ENCODE measurements around the gene ATP13A2. TPM values are rescaled to one million over a fixed set of nuclear protein-coding genes. Genes with fewer than 3 reads are reported as not detected.

ATP13A2 gene
- 68.8 and 74.0 TPM in 2 replicates for total RNA-seq

GRCh38 chr1:17011439-17012307 lies at the start of gene ATP13A2:
Gene ATP13A2 (minus strand): TSS chr1:17011928. CDS start chr1:17011738, 190 bp downstream.

DNA sequence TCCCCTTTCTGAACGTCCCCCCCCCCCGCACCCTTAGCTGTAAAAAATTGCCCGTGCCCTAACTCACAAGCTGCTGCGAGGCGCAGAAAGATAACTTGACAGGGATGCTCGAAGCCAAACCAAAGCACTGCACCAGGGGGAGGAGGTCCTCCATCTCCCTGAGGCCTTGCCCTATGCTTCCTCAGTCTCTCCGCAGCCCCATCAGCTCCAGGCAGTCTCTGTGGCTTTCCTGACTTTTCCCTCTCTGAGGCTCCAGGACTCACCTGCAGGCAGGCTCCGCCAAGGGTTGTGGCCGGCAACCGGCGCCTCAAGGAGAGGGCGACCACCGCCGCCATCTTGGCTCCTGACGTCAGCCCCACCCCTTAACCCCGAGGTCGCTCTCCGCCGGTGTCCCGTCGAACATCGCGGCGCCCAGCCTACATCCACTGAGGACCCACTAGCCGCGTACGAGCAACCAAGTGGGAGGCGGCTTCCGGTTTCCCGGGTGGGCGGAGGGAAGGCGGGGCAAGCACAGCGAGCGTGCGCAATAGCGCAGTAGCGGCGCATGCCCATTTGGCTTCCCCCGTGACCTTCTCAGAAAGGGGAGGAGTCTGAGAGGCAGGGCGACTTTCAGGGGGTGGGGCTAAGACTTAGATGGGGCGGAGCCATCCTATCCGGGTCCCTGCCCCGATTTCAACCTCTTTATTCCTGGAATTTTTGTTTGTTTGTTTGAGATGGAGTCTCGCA lies 42.1 kb upstream of the ATP13A2 start, which contains the start of gene SDHB:
Gene SDHB (minus strand): TSS at position 348 of the 726 bp plus-strand sequence. CDS start 13 bp downstream, at position 335.

GRCh38 chr1:16980473-16981268 lies 31.1 kb downstream of the ATP13A2 start, which contains the start of gene MFAP2:
Gene MFAP2 (minus strand): TSS chr1:16980620. CDS start chr1:16978273, 2,347 bp downstream.

Other genes with a start within 250 kb of the ATP13A2 start
- under 0.01 TPM in 2 replicates for gene RNU1-2, start 115.9 kb downstream of the ATP13A2 start, total RNA-seq
- 6.0 and 22.0 TPM in 2 replicates for gene CROCC, start 90.0 kb downstream of the ATP13A2 start, total RNA-seq
- gene MFAP2, start 31.3 kb downstream of the ATP13A2 start, total RNA-seq, result 6.4 and 22.4 TPM in 2 replicates
- 186 and 229 TPM in 2 replicates for gene SDHB, start 42.1 kb upstream of the ATP13A2 start, total RNA-seq
- 0.85 and 25.5 TPM in 2 replicates for gene PADI2, start 107.5 kb upstream of the ATP13A2 start, total RNA-seq
- 5.5 and 6.5 TPM in 2 replicates for gene PADI1, start 193.2 kb upstream of the ATP13A2 start, total RNA-seq
- gene PADI3, start 237.2 kb upstream of the ATP13A2 start, total RNA-seq, result 0.43 and 1.2 TPM in 2 replicates

Data from tracheal epithelial cell (primary cell).